Activated CD8-positive, alpha-beta memory T cell treated with anti-CD3 and anti-CD28 coated beads, Interleukin-2, amount 50 U/mL, for 1 hour (primary cell): ENCODE data around the gene PRDM5.

Experiments used
- DNase-seq: peaks from one replicate; pipeline ENCODE4 v3.0.0-alpha.2; 2020; ENCODE audit errors: extremely low read depth

Gene PRDM5

GRCh38 chr4:120922381-120923206 lies at the start of gene PRDM5:
PRDM5 (minus strand) TSS chr4:120922726; CDS start chr4:120922608, 118 bp downstream.
- no peak for DNase-seq

- no peak for DNase-seq
These were observed 49.4 kb upstream of the PRDM5 start for GRCh38 chr4:120971884-120972283.

GRCh38 chr4:120965938-120966337 lies 43.4 kb upstream of the PRDM5 start:
- no peak for DNase-seq

GRCh38 chr4:120964596-120964995 lies 42.1 kb upstream of the PRDM5 start:
- no peak for DNase-seq

- DNase-seq, result no peak
These were observed 40.9 kb upstream of the PRDM5 start for GRCh38 chr4:120963449-120963848.

- DNase-seq, result no peak
These were observed 38.2 kb upstream of the PRDM5 start for GRCh38 chr4:120960656-120961267.

- no peak for DNase-seq
These were observed 25.9 kb upstream of the PRDM5 start for GRCh38 chr4:120948382-120948781.

- DNase-seq, result no peak
These were observed 20.2 kb upstream of the PRDM5 start for GRCh38 chr4:120942776-120943175.

- DNase-seq, result no peak
These were observed 18.0 kb upstream of the PRDM5 start for GRCh38 chr4:120940547-120940946.

GRCh38 chr4:120939693-120940092 lies 17.2 kb upstream of the PRDM5 start:
- no peak for DNase-seq

- DNase-seq, result no peak
These were observed 7.3 kb upstream of the PRDM5 start for GRCh38 chr4:120929847-120930246.

GRCh38 chr4:120927801-120928409 lies 5.4 kb upstream of the PRDM5 start:
- DNase-seq, result no peak

GRCh38 chr4:120926358-120927025 lies 4.0 kb upstream of the PRDM5 start:
- no peak for DNase-seq

GRCh38 chr4:120924931-120925330 lies 2.4 kb upstream of the PRDM5 start:
- DNase-seq, result no peak

- no peak for DNase-seq
These were observed 639 bp upstream of the PRDM5 start for GRCh38 chr4:120923207-120923522.

- no peak for DNase-seq
These were observed 808 bp downstream of the PRDM5 start for GRCh38 chr4:120921456-120922380.

GRCh38 chr4:120920666-120921065 lies 1.9 kb downstream of the PRDM5 start:
- DNase-seq, result no peak

GRCh38 chr4:120919358-120919757 lies 3.2 kb downstream of the PRDM5 start:
- no peak for DNase-seq

GRCh38 chr4:120918788-120919187 lies 3.7 kb downstream of the PRDM5 start:
- DNase-seq, result no peak

- no peak for DNase-seq
These were observed 4.4 kb downstream of the PRDM5 start for GRCh38 chr4:120918092-120918491.

GRCh38 chr4:120916937-120917336 lies 5.6 kb downstream of the PRDM5 start:
- DNase-seq, result no peak
